Stimulated activated CD4-positive, alpha-beta T cell treated with anti-CD3 and anti-CD28 coated beads, Interleukin-12 subunit alpha, Interleukin-12 subunit beta, amount 100 ng/mL, for 4 hours (primary cell): ENCODE results near the gene ZNF652.

Source experiments
- DNase-seq: peaks from one replicate; pipeline ENCODE4 v3.0.0-alpha.2; 2020

The ZNF652 gene

GRCh38 chr17:49258394-49258793 is 103.7 kb downstream of the ZNF652 start:
- DNase-seq = no peak

- DNase-seq = no peak
Measured at GRCh38 chr17:49255125-49255524, 106.9 kb downstream of the ZNF652 start.

GRCh38 chr17:49254066-49254465 is 108.0 kb downstream of the ZNF652 start:
- no peak for DNase-seq

GRCh38 chr17:49252148-49252695 is 109.8 kb downstream of the ZNF652 start:
- DNase-seq = no peak

- no peak for DNase-seq
Measured at GRCh38 chr17:49249890-49250522, 112.0 kb downstream of the ZNF652 start.

- no peak for DNase-seq
Measured at GRCh38 chr17:49249292-49249794, 112.7 kb downstream of the ZNF652 start.

- no peak for DNase-seq
Measured at GRCh38 chr17:49247944-49248343, 114.1 kb downstream of the ZNF652 start.

GRCh38 chr17:49244839-49245238 is 117.2 kb downstream of the ZNF652 start:
- no peak for DNase-seq
